Glomerular visceral epithelial cell (primary cell): Measurements from ENCODE around the gene CDK17.
"Not testable (repeated sequence)": the region's sequence is repeated elsewhere in the genome, so short reads cannot be mapped to it uniquely, and the experiment has no call there.

ENCODE experiments used
- DNase-seq: peaks from one replicate; pipeline ENCODE4 v3.0.0-alpha.2; 2016; ENCODE audit errors: extremely low spot score

Gene CDK17

GRCh38 chr12:96354326-96354725 lies 45.9 kb downstream of the CDK17 start:
- DNase-seq: no peak

GRCh38 chr12:96352161-96352835 lies 47.9 kb downstream of the CDK17 start:
- DNase-seq: no peak

- no peak for DNase-seq
Observed at GRCh38 chr12:96350982-96351381, 49.3 kb downstream of the CDK17 start.

GRCh38 chr12:96347130-96347699 lies 53.0 kb downstream of the CDK17 start:
- no peak for DNase-seq

GRCh38 chr12:96346716-96347115 lies 53.5 kb downstream of the CDK17 start:
- not testable (repeated sequence) for DNase-seq

GRCh38 chr12:96344124-96344695 lies 56.0 kb downstream of the CDK17 start:
- no peak for DNase-seq

- no peak for DNase-seq
Observed at GRCh38 chr12:96343347-96343954, 56.8 kb downstream of the CDK17 start.

GRCh38 chr12:96339666-96340065 lies 60.6 kb downstream of the CDK17 start:
- not testable (repeated sequence) for DNase-seq

- DNase-seq: no peak
Observed at GRCh38 chr12:96338852-96339471, 61.3 kb downstream of the CDK17 start.

GRCh38 chr12:96337953-96338352 lies 62.3 kb downstream of the CDK17 start:
- no peak for DNase-seq

- DNase-seq: no peak
Observed at GRCh38 chr12:96336489-96336888, 63.8 kb downstream of the CDK17 start.

- no peak for DNase-seq
Observed at GRCh38 chr12:96335270-96335669, 65.0 kb downstream of the CDK17 start.

- no peak for DNase-seq
Observed at GRCh38 chr12:96334502-96334901, 65.7 kb downstream of the CDK17 start.

GRCh38 chr12:96329545-96329944 lies 70.7 kb downstream of the CDK17 start:
- no peak for DNase-seq

- no peak for DNase-seq
Observed at GRCh38 chr12:96329018-96329417, 71.2 kb downstream of the CDK17 start.

- no peak for DNase-seq
Observed at GRCh38 chr12:96327889-96328288, 72.3 kb downstream of the CDK17 start.

GRCh38 chr12:96327346-96327745 lies 72.9 kb downstream of the CDK17 start:
- DNase-seq: no peak

- no peak for DNase-seq
Observed at GRCh38 chr12:96326628-96327227, 73.5 kb downstream of the CDK17 start.

- no peak for DNase-seq
Observed at GRCh38 chr12:96323906-96324305, 76.3 kb downstream of the CDK17 start.

GRCh38 chr12:96322720-96323119 lies 77.5 kb downstream of the CDK17 start:
- no peak for DNase-seq

- no peak for DNase-seq
Observed at GRCh38 chr12:96321941-96322340, 78.3 kb downstream of the CDK17 start.

GRCh38 chr12:96317801-96318200 lies 82.4 kb downstream of the CDK17 start:
- DNase-seq: not testable (repeated sequence)
